ENCODE data around the gene ACAP2.

DNA sequence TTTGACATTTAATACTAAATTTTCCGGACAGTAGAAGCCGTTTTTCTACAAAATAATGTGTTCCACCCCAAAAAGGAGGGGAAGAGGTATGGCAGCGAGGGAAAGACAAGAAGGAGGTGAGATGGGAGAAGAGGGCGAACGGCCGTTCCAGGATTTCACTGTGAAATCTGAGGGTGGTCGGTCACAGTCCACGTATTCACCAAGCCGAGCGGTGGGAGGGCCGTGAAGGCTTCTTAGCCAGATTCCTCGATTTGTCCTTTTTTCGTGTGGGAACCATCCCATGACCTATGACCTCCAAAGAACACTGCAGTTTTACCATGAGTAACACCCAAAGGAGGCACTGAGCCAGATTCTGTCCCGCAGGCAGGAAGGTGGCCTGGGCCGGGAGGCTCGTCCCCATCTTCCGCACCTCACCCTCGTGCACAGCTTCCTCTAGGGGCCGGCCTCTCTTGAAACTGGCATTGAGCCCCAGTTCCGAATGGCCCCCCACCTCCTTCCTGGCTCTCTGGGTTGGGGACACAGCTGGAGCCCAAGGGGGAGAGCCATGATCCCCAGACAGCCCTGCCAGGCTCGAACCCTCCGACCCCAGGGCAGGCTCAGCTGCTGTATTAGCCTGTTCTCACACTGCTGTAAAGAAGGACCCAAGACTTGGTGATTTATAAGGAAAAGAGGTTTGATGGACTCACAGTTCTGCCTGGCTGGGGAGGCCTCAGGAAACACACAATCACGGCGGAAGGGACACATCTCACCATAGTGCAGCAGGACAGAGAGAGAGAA lies 195.5 kb downstream of the ACAP2 start:
- TF ChIP-seq, protein P1, sequence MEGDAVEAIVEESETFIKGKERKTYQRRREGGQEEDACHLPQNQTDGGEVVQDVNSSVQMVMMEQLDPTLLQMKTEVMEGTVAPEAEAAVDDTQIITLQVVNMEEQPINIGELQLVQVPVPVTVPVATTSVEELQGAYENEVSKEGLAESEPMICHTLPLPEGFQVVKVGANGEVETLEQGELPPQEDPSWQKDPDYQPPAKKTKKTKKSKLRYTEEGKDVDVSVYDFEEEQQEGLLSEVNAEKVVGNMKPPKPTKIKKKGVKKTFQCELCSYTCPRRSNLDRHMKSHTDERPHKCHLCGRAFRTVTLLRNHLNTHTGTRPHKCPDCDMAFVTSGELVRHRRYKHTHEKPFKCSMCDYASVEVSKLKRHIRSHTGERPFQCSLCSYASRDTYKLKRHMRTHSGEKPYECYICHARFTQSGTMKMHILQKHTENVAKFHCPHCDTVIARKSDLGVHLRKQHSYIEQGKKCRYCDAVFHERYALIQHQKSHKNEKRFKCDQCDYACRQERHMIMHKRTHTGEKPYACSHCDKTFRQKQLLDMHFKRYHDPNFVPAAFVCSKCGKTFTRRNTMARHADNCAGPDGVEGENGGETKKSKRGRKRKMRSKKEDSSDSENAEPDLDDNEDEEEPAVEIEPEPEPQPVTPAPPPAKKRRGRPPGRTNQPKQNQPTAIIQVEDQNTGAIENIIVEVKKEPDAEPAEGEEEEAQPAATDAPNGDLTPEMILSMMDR (conservative IDR thresholded peaks at IDR 0.05; ENCODE audit: low read length): no peak
- TF ChIP-seq EZH2phosphoT487 (IDR thresholded peaks at IDR 0.05; ENCODE audit: borderline replicate concordance, low read depth, low read length): no peak

All from OCI-LY7 (cell line).